K562 (cell line): ENCODE results near the gene IMMP2L. TPM values are rescaled to one million over a fixed set of nuclear protein-coding genes. Genes with fewer than 3 reads are reported as not detected.

Experiments used
- CBFB ChIP-seq: sonication (generic); formaldehyde crosslinking; IDR thresholded peaks from 2 replicates; pipeline ENCODE4 v1.4.0; 2020; ENCODE audit warnings: mild to moderate bottlenecking, missing genetic modification reagents
- CCAR2 ChIP-seq: fragments of 200-400 bp; formaldehyde crosslinking; IDR thresholded peaks from 2 replicates; pipeline ENCODE4 v1.6.1; 2017; ENCODE audit warnings: mild to moderate bottlenecking, low read depth, low read length
- CHD4 ChIP-seq: fragments of 200-600 bp; sonication (generic); IDR thresholded peaks from 3 replicates; pipeline ENCODE4 v1.6.1; 2012; ENCODE audit warnings: low read depth, mild to moderate bottlenecking, mixed read lengths, low read length, inconsistent platforms; ENCODE audit not compliant: insufficient read depth, insufficient replicate concordance, poor library complexity, severe bottlenecking
- CLOCK ChIP-seq: fragments of 250-450 bp; sonication (Bioruptor Pico); IDR thresholded peaks from 2 replicates; pipeline ENCODE4 v1.4.0; 2020; ENCODE audit warnings: mild to moderate bottlenecking, moderate library complexity, borderline replicate concordance
- ELK3 ChIP-seq: fragments of 450-650 bp; formaldehyde crosslinking; IDR thresholded peaks from 2 replicates; pipeline ENCODE4 v1.4.0; 2020; ENCODE audit warnings: mild to moderate bottlenecking
- ESRRB ChIP-seq: fragments of 250-450 bp; sonication (Bioruptor Pico); IDR thresholded peaks from 2 replicates; pipeline ENCODE4 v1.5.0; 2020; ENCODE audit warnings: mild to moderate bottlenecking, moderate library complexity, borderline replicate concordance
- NEUROD1 ChIP-seq: fragments of 150-350 bp; IDR thresholded peaks from 2 replicates; pipeline ENCODE4 v1.6.1; 2014; ENCODE audit warnings: borderline replicate concordance, low read length, low read depth; ENCODE audit not compliant: partially characterized antibody
- NFYB ChIP-seq: IDR thresholded peaks from 2 replicates; pipeline ENCODE4 v1.6.1; 2011; ENCODE audit warnings: mild to moderate bottlenecking, moderate library complexity; ENCODE audit not compliant: insufficient read length; ENCODE audit errors: extremely low read depth
- SNIP1 ChIP-seq: fragments of 450-650 bp; IDR thresholded peaks from 2 replicates; pipeline ENCODE4 v1.7.1; 2017; ENCODE audit warnings: low read depth, mild to moderate bottlenecking
- SRSF9 ChIP-seq: fragments of 200-400 bp; formaldehyde crosslinking; IDR thresholded peaks from 2 replicates; pipeline ENCODE4 v1.6.1; 2017; ENCODE audit warnings: low read depth, low read length, borderline replicate concordance
- ZNF639 ChIP-seq, 2 experiments: fragments of 200-800 bp in 1 of 2; sonication (Bioruptor generic) in 1 of 2; sonication (generic) in 1 of 2; formaldehyde crosslinking in 1 of 2; IDR thresholded peaks in 1 of 2; conservative IDR thresholded peaks in 1 of 2; 2 replicates each; pipeline versions ENCODE4 v1.5.0 to v1.6.1; 2016 to 2020; ENCODE audit warnings: missing compliant biosample characterization in 1 of 2, missing genetic modification characterization in 1 of 2, missing genetic modification reagents in 1 of 2
- polyA plus RNA-seq, 8 experiments: library from polyadenylated mRNA; depleted of rRNA in 4 of 8; stranded (reverse) in 5 of 8; unstranded in 3 of 8; fragments of >200 nt; fragmentation: Nextera tagmentation in 2 of 8; fragmentation: Illumina TruSeq in 1 of 8; extraction: Ambion mirVana in 2 of 8; extraction: Trizol in 1 of 8; gene quantifications; 2 replicates each; pipeline versions ENCODE4 v1.2.1 to v1.2.3, GENCODE V29; 2011 to 2014; ENCODE audit warnings: inconsistent platforms in 1 of 8, missing spikeins in 1 of 8
- total RNA-seq, 7 experiments: library from RNA; depleted of rRNA in 6 of 7; stranded (reverse); fragments of >200 nt in 6 of 7; fragmentation: Illumina TruSeq in 2 of 7; extraction: Trizol in 2 of 7; gene quantifications; 2 replicates each; pipeline versions ENCODE4 v1.2.1 to v1.2.3, GENCODE V29; 2011 to 2021; ENCODE audit warnings: low replicate concordance in 1 of 7
- TF ChIP-seq, protein P1 (sequence below): fragments of 250-450 bp; sonication (Bioruptor Pico); IDR thresholded peaks from 2 replicates; pipeline ENCODE4 v1.9.0; 2021; ENCODE audit warnings: mild to moderate bottlenecking
- TF ChIP-seq, protein P2 (sequence below): sonication (generic); formaldehyde crosslinking; IDR thresholded peaks from 2 replicates; pipeline ENCODE4 v1.8.1; 2023; ENCODE audit warnings: mild to moderate bottlenecking, missing genetic modification reagents
- TF ChIP-seq, protein P3 (sequence below): fragments of 250-450 bp; sonication (Bioruptor Pico); IDR thresholded peaks from 2 replicates; pipeline ENCODE4 v1.4.0; 2020; ENCODE audit warnings: mild to moderate bottlenecking, moderate library complexity
- TF ChIP-seq, protein P4 (sequence below): sonication (generic); formaldehyde crosslinking; IDR thresholded peaks from 2 replicates; pipeline ENCODE4 v1.8.1; 2023; ENCODE audit warnings: mild to moderate bottlenecking, missing genetic modification reagents, moderate library complexity

IMMP2L gene
- total and polyA plus RNA-seq, 9 of the 15 experiments (the other 6 are each of a cell fraction or from before 2014, with no cell fraction given): 29.7 to 116 (median 53.0) TPM

GRCh38 chr7:111223802-111224253, 338.5 kb downstream of the IMMP2L start (continued):
- TF ChIP-seq ELK3 (CRISPR knock-in tag): no peak
- TF ChIP-seq SRSF9: no peak
- TF ChIP-seq ESRRB (CRISPR knock-in tag): no peak
- TF ChIP-seq CCAR2: no peak
- TF ChIP-seq, protein P1, sequence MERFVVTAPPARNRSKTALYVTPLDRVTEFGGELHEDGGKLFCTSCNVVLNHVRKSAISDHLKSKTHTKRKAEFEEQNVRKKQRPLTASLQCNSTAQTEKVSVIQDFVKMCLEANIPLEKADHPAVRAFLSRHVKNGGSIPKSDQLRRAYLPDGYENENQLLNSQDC (CRISPR knock-in tag): no peak
- TF ChIP-seq SNIP1: no peak
- TF ChIP-seq, protein P2, sequence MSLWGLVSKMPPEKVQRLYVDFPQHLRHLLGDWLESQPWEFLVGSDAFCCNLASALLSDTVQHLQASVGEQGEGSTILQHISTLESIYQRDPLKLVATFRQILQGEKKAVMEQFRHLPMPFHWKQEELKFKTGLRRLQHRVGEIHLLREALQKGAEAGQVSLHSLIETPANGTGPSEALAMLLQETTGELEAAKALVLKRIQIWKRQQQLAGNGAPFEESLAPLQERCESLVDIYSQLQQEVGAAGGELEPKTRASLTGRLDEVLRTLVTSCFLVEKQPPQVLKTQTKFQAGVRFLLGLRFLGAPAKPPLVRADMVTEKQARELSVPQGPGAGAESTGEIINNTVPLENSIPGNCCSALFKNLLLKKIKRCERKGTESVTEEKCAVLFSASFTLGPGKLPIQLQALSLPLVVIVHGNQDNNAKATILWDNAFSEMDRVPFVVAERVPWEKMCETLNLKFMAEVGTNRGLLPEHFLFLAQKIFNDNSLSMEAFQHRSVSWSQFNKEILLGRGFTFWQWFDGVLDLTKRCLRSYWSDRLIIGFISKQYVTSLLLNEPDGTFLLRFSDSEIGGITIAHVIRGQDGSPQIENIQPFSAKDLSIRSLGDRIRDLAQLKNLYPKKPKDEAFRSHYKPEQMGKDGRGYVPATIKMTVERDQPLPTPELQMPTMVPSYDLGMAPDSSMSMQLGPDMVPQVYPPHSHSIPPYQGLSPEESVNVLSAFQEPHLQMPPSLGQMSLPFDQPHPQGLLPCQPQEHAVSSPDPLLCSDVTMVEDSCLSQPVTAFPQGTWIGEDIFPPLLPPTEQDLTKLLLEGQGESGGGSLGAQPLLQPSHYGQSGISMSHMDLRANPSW (CRISPR knock-in tag): no peak
- TF ChIP-seq CHD4: no peak
- no peak; a peak in 1 of 4 replicates for TF ChIP-seq ZNF639 (CRISPR knock-in tag; conservative IDR thresholded peaks at IDR 0.05 in 1 of 2, IDR thresholded peaks at IDR 0.05 in 1 of 2)
- TF ChIP-seq, protein P3, sequence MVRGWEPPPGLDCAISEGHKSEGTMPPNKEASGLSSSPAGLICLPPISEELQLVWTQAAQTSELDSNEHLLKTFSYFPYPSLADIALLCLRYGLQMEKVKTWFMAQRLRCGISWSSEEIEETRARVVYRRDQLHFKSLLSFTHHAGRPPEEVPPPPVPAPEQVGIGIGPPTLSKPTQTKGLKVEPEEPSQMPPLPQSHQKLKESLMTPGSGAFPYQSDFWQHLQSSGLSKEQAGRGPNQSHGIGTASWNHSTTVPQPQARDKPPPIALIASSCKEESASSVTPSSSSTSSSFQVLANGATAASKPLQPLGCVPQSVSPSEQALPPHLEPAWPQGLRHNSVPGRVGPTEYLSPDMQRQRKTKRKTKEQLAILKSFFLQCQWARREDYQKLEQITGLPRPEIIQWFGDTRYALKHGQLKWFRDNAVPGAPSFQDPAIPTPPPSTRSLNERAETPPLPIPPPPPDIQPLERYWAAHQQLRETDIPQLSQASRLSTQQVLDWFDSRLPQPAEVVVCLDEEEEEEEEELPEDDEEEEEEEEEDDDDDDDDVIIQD (CRISPR knock-in tag): no peak
- TF ChIP-seq, protein P4, sequence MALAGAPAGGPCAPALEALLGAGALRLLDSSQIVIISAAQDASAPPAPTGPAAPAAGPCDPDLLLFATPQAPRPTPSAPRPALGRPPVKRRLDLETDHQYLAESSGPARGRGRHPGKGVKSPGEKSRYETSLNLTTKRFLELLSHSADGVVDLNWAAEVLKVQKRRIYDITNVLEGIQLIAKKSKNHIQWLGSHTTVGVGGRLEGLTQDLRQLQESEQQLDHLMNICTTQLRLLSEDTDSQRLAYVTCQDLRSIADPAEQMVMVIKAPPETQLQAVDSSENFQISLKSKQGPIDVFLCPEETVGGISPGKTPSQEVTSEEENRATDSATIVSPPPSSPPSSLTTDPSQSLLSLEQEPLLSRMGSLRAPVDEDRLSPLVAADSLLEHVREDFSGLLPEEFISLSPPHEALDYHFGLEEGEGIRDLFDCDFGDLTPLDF (CRISPR knock-in tag): no peak
- no peak for TF ChIP-seq CBFB (CRISPR knock-in tag)
- no peak for TF ChIP-seq NEUROD1
- no peak for TF ChIP-seq CLOCK
- TF ChIP-seq NFYB: no peak
